ENCODE measurements around the gene DUSP1.

DNA sequence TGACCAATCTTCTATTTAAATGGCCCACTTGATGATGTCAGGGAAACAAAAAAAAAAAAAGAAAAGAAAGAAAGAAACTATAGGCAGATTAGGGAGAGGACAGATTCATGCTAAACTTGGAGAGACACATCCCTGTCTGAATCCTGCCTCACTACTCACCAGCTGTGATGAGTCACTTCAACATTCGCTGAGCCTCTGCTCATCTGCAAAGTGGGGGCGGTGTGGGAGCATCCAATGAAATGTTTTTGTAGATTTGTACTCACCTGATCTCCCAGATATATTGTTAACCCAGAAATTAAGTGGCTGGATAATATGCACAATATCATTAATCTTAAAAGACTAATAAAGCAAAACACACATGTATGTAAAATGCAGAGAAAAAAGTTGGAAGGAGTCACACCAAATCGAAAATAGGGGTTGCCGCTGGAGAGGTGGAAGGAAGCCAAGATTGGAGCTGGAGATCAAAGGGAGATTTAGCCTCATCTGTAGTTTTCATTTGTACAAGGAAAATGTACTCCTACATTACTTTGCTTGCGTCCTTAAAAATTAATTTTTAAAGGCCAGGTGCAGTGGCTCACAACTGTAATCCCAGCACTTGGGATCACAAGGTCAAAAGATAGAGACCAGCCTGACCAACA lies 46.0 kb upstream of the DUSP1 start:
- TF ChIP-seq, protein P1, sequence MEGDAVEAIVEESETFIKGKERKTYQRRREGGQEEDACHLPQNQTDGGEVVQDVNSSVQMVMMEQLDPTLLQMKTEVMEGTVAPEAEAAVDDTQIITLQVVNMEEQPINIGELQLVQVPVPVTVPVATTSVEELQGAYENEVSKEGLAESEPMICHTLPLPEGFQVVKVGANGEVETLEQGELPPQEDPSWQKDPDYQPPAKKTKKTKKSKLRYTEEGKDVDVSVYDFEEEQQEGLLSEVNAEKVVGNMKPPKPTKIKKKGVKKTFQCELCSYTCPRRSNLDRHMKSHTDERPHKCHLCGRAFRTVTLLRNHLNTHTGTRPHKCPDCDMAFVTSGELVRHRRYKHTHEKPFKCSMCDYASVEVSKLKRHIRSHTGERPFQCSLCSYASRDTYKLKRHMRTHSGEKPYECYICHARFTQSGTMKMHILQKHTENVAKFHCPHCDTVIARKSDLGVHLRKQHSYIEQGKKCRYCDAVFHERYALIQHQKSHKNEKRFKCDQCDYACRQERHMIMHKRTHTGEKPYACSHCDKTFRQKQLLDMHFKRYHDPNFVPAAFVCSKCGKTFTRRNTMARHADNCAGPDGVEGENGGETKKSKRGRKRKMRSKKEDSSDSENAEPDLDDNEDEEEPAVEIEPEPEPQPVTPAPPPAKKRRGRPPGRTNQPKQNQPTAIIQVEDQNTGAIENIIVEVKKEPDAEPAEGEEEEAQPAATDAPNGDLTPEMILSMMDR (IDR thresholded peaks at IDR 0.05; ENCODE audit: low read depth, low read length): no peak
- TF ChIP-seq POLR2A (IDR thresholded peaks at IDR 0.05; ENCODE audit: extremely low read depth, insufficient read length) (no peak), MYC (IDR thresholded peaks at IDR 0.05; ENCODE audit: low read depth, low read length) (no peak)

All from NB4 (cell line).